NOMO-1 treated with DMSO at 0.1 percent for 48 hours (cell line): ENCODE measurements around the gene FLOT1.
"Not testable (repeated sequence)": the region's sequence is repeated elsewhere in the genome, so short reads cannot be mapped to it uniquely, and the experiment has no call there.

Experiments
- DNase-seq: peaks from one replicate; lab custom pipeline; 2025; ENCODE audit not compliant: unreplicated experiment; lab: John Stamatoyannopoulos, UW

FLOT1 gene

DNA sequence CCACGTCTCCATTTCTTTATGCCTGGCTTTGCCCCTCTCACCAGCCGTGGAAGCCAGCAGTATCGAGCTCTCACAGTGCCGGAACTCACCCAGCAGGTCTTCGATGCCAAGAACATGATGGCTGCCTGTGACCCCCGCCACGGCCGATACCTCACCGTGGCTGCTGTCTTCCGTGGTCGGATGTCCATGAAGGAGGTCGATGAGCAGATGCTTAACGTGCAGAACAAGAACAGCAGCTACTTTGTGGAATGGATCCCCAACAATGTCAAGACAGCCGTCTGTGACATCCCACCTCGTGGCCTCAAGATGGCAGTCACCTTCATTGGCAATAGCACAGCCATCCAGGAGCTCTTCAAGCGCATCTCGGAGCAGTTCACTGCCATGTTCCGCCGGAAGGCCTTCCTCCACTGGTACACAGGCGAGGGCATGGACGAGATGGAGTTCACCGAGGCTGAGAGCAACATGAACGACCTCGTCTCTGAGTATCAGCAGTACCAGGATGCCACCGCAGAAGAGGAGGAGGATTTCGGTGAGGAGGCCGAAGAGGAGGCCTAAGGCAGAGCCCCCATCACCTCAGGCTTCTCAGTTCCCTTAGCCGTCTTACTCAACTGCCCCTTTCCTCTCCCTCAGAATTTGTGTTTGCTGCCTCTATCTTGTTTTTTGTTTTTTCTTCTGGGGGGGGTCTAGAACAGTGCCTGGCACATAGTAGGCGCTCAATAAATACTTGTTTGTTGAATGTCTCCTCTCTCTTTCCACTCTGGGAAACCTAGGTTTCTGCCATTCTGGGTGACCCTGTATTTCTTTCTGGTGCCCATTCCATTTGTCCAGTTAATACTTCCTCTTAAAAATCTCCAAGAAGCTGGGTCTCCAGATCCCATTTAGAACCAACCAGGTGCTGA lies 18.4 kb downstream of the FLOT1 start:
- not testable (repeated sequence) for DNase-seq

GRCh38 chr6:30723159-30723842 lies 19.2 kb downstream of the FLOT1 start:
- DNase-seq = not testable (repeated sequence)

- peak; percentile 70 for DNase-seq
Measured at GRCh38 chr6:30722280-30723112, 20.0 kb downstream of the FLOT1 start.

- not testable (repeated sequence) for DNase-seq
Measured at GRCh38 chr6:30722025-30722279, 20.5 kb downstream of the FLOT1 start.

DNA sequence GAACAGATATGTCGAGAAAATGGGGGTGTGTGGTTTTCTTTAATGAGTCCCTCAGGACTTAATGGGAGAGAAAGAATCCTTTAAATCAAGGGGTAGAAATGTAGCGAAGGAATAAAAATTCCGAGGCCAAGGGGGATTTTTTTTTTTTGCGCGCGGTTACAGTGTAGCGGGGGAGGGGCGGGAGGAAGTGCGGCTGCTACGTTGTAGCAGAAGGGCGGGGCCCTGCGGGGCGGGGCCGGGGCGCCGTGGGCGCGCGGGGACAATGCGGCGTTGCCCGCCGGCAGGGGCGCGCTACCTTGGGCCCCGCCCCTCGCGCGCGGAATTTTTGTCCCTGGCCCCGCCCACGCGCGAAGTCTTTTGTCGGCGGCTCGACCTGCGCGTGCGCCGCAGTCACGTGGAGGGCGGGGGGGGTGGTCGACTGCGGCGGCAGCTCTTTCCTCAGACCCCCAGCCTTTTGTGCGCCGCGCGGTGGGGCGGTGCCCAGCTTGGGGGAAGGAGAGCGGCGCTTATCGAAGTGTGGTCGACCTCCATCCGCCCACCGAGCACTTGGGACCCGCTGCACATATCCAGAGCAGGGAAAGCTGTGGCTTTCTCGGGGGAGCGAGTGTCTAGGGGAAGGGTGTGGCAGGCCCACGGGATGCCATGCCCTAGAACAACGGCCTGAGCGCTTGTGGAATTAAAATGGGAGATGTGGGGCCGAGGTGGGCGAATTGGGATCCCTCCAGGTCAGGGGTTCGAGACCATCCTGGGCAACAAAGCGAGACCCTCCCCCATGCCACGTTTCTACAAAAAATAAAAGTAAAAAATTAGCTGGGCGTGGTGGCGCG lies 21.1 kb downstream of the FLOT1 start:
- peak; percentile 84 for DNase-seq

DNA sequence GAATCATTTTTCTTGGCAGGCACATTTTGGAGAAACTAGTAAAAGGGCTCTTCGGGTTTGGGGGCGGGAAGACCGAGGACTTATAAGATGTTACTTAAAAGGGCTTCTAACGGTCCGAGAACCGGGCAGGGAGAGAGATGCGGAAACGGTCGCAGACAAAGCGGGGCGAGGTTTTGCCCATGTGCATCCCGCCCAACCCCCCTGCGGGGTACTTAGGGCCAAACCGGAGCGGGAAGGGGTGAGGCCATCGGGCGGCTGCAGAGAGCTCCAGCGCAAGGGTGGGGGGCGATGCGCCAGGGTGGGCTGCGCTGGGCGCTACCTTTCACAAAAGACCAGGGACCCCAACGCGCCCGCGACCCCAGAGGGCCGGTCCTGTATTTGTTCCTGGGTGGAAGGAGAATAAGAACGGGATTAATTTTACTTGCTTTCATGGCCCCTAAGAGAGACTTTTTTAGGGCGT lies 21.7 kb downstream of the FLOT1 start:
- peak; percentile 67 for DNase-seq

- peak; percentile 99 for DNase-seq
Measured at GRCh38 chr6:30719791-30720737, 22.4 kb downstream of the FLOT1 start, which contains the start of gene TUBB. TSS of gene TUBB (plus strand) at chr6:30720352. CDS start at chr6:30720507, 155 bp downstream.

GRCh38 chr6:30719356-30719755 lies 23.1 kb downstream of the FLOT1 start:
- no peak for DNase-seq

- DNase-seq = not testable (repeated sequence)
Measured at GRCh38 chr6:30717845-30718720, 24.4 kb downstream of the FLOT1 start.

DNA sequence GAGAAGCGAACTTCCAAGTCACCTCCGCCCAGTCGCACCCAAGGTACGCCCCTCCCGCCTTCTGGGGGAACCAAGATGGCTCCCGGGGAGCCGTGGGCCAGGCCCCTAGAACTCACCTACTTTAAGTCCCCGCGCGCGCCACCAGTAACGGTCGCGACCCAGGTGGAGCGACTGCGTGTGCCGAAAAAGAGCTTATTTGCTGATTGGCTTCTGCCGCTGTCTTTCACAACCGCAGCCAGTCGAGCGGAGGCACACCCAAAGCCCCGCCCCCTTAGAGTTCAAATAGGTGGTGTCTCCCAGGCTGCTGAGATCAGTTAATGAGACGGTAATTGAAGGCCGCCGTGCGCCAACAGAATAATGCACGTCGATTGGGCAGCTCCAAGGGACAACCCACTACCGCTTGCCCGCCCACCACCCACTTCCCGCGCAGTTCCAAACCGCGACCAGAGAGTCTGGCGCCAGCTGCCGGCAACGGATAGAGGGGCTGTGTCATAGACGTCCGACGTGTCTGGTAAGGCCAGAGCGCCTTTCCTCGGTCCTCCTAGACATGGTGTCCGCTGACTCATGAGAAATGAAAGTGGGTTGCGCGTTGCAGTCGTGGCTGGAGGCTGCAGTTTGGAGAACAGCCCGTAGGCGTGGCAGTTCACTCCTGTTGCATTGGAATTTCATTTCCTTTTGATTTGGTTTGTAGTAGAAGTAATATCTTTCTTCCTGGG lies 25.2 kb downstream of the FLOT1 start, which contains the start of gene MDC1:
Gene MDC1 (minus strand): TSS at position 153 of the 716 bp plus-strand sequence. CDS start 2,106 bp downstream, outside the sequence.
- DNase-seq = peak; percentile 100

DNA sequence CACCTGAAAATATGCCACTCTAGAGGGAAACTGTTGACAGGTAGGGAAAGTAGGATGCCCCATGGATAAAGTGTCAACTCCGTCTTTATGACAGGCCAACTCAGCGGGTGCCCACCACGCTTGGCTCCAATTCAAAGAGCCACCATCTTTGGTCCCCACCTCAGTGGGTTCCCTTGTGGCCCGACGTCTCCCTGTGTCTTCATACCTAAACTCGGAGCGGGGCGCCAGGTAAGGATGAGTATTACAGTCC lies 25.7 kb downstream of the FLOT1 start:
- DNase-seq = no peak

- DNase-seq = no peak
Measured at GRCh38 chr6:30714263-30714662, 28.2 kb downstream of the FLOT1 start.

GRCh38 chr6:30712441-30712945 lies 30.0 kb downstream of the FLOT1 start:
- no peak for DNase-seq

DNA sequence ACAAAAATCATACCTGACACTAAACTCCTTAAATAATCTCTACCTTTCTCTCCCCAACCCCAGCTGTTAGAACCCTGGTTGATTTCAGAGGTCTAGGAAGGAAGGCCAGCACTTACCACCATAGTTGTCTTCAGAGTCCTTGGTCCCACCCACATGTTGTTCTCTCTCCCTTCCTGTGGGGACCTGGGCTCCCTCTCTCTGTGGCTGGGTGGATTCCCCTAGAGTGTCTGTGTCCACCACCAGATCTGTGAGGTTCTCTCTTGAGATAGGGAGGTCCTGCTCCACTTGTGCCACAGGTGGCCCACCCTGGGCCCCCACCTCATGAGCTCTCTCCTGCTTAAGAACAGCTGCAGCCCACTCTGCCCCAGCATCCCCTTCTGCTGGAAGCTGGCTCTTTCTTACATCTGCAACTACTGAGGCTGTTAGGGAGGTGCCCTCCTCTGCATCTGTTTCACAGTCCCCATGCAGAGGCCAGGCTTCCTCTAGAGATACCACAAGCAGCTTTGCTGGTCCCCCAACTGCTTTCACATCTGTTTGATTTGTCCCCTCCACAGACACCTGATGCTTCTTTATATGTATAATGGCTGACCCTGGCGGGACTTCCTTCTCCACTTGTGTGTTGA lies 30.6 kb downstream of the FLOT1 start:
- DNase-seq = no peak

DNA sequence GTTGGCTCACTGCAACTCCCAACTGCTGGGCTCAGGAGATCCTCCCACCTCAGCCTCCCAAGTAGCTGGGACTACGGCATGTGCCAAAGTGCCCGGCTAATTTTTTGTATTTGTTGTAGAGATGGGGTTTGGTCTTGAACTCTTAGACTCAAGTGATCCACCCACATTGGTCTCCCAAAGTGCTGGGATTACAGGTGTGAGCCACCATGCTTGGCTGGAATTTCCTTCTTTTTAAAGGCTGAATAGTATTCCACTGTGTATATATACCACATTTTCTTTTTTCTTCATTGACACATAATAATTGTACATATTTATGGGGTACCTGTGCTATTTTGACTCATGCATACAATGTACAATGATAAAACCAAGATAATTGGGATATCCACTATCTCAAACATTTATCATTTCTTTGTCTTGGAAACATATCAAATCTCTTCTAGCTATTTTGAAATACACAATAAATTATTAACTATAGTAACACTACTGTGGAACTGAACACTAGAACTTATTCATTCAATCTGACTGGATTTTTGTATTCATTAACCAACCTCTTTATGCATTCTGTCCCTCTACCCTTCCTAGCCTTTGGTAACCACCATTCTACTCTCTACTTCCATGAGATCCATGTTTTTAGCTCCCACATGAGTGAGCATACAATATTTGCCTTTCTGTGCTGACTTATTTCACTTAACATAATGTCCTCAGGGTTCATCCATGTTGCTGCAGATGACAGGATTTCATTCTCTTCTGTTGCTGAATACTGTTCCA lies 33.2 kb downstream of the FLOT1 start:
- no peak for DNase-seq

GRCh38 chr6:30707281-30707850 lies 35.1 kb downstream of the FLOT1 start:
- DNase-seq = no peak
